OCI-LY3 (cell line): Measurements from ENCODE around the gene NUP93.

Experiments
- H2AFZ ChIP-seq: fragments of 200-600, 300-600 bp; shearing (Covaris generic); 2 replicates; pipeline ENCODE4 v1.6.0; 2014; ENCODE audit warnings: antibody characterized with exemption, low read depth, low read length
- H3K27ac ChIP-seq: fragments of 200-600, 300-600 bp; sonication (generic); 2 replicates; pipeline ENCODE4 v1.5.1; 2014; ENCODE audit warnings: mild to moderate bottlenecking, low read length, moderate library complexity, mixed read lengths
- H3K27me3 ChIP-seq: fragments of 200-600, 300-600 bp; sonication (generic); 2 replicates; pipeline ENCODE4 v1.6.1; 2014; ENCODE audit warnings: low read depth, low read length, mixed read lengths
- H3K36me3 ChIP-seq: fragments of 200-600, 300-600 bp; sonication (generic); replicated peaks from 2 replicates; pipeline ENCODE3; 2014; ENCODE audit warnings: low read depth, low read length, mixed read lengths
- H3K4me1 ChIP-seq: fragments of 300-600, 200-600 bp; sonication (generic); 2 replicates; pipeline ENCODE4 v1.6.1; 2014; ENCODE audit warnings: low read length, mixed read lengths
- H3K4me2 ChIP-seq: fragments of 200-600, 300-600 bp; sonication (generic); 2 replicates; pipeline ENCODE4 v1.6.1; 2014; ENCODE audit warnings: low read length, mixed read lengths
- H3K4me3 ChIP-seq: fragments of 300-600, 200-600 bp; sonication (generic); 2 replicates; pipeline ENCODE4 v1.5.1; 2014; ENCODE audit warnings: antibody characterized with exemption, mild to moderate bottlenecking, low read length, moderate library complexity
- H3K79me2 ChIP-seq: fragments of 300-600, 200-600 bp; shearing (Covaris generic); 2 replicates; pipeline ENCODE4 v1.6.1; 2014; ENCODE audit warnings: mild to moderate bottlenecking, low read length, mixed read lengths
- H3K9ac ChIP-seq: fragments of 300-600, 200-600 bp; shearing (Covaris generic); 2 replicates; pipeline ENCODE4 v1.6.0; 2014; ENCODE audit warnings: mild to moderate bottlenecking, low read length, moderate library complexity
- H3K9me3 ChIP-seq: fragments of 200-600, 300-600 bp; shearing (Covaris generic); 2 replicates; pipeline ENCODE4 v1.6.1; 2014; ENCODE audit warnings: low read length, mixed read lengths; ENCODE audit not compliant: insufficient read depth
- H4K20me1 ChIP-seq: fragments of 200-600, 300-600 bp; sonication (generic); 2 replicates; pipeline ENCODE4 v1.6.1; 2016; ENCODE audit warnings: low read length, mixed read lengths; ENCODE audit not compliant: insufficient read depth
- CTCF ChIP-seq: fragments of 200-600, 300-600 bp; sonication (generic); IDR thresholded peaks from 2 replicates; pipeline ENCODE4 v1.5.1; 2014; ENCODE audit warnings: antibody characterized with exemption, low read length, low read depth
- EZH2phosphoT487 ChIP-seq: fragments of 200-600 bp; shearing (Covaris generic); IDR thresholded peaks from 2 replicates; pipeline ENCODE4 v1.6.1; 2018; ENCODE audit warnings: antibody characterized with exemption, mixed run types, low read depth

Gene NUP93

GRCh38 chr16:56726283-56726682, 3.6 kb upstream of the NUP93 start:
- Histone ChIP-seq H3K36me3 (no peaks in the 10 kb centered on the region), H3K9ac (no peak overlapping the region)
- TF ChIP-seq CTCF (no peak), EZH2phosphoT487 (no peak)

DNA sequence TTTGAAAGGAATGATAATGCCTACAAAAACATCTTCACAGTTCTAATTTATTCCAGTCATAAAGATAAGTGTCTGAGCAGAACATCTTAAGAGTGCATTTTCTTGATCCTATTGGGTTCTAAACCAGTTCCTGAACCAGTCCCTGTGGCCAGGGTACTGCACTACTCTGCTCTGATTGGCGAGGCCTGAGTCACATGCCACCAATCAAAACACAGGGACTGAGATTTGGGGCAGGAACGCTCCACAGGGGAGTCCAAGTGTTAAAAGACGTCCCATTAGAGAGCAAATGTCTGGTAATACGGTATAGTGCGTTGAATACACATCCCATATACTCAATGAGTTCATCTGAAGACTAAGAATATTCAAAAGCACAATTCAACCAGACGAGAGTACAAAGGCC, 3.0 kb upstream of the NUP93 start:
- Histone ChIP-seq H3K9ac (no peak overlapping the region), H4K20me1 (peaks cover 4% of the 10 kb centered on the region), H2AFZ (no peak overlapping the region), H3K36me3 (no peaks in the 10 kb centered on the region), H3K4me2 (no peak overlapping the region), H3K4me1 (peaks cover 13% of the 10 kb centered on the region), H3K27me3 (peaks cover 8% of the 10 kb centered on the region; the same call in 1 of the 2 replicates), H3K27ac (no peak overlapping the region), H3K9me3 (no peaks in the 10 kb centered on the region), H3K79me2 (peaks cover 20% of the 10 kb centered on the region), H3K4me3 (no peak overlapping the region)
- TF ChIP-seq EZH2phosphoT487 (no peak), CTCF (no peak)

More at GRCh38 chr16:56726283-56726682, 3.6 kb upstream of the NUP93 start:
- Histone ChIP-seq H3K4me1 (peaks cover 7% of the 10 kb centered on the region), H3K79me2 (peaks cover 13% of the 10 kb centered on the region), H2AFZ (no peak overlapping the region), H4K20me1 (no peaks in the 10 kb centered on the region), H3K9me3 (no peaks in the 10 kb centered on the region), H3K27ac (no peak overlapping the region), H3K4me2 (no peak overlapping the region), H3K4me3 (no peak overlapping the region), H3K27me3 (peaks cover 8% of the 10 kb centered on the region; the same call in 1 of the 2 replicates)

DNA sequence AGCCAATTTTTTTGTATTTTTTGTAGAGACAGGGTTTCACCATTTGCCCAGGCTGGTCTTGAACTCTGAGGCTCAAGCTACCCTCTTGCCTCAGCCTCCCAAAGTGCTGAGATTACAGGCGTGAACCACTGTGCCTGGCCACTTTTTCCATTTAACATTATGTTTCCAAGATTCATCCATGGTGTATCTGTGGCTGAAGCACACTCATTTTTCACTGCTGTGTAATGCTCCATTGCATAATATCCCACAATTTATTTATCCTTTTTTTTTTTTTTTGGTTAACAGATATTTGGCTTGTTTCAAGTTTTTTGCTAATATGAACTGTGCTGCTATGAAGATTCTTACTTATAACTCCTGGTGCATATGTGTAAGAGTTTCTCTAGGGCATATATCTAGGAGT, 1.9 kb upstream of the NUP93 start:
- Histone ChIP-seq H4K20me1 (peaks cover 13% of the 10 kb centered on the region), H3K27ac (no peak overlapping the region), H3K79me2 (peaks cover 31% of the 10 kb centered on the region), H3K4me3 (no peak overlapping the region), H3K9ac (no peak overlapping the region), H3K27me3 (no peaks in the 10 kb centered on the region), H3K36me3 (no peaks in the 10 kb centered on the region), H3K4me1 (peaks cover 24% of the 10 kb centered on the region), H3K4me2 (no peak overlapping the region), H2AFZ (no peak overlapping the region), H3K9me3 (no peaks in the 10 kb centered on the region)
- no peak for TF ChIP-seq CTCF
- no peak for TF ChIP-seq EZH2phosphoT487

DNA sequence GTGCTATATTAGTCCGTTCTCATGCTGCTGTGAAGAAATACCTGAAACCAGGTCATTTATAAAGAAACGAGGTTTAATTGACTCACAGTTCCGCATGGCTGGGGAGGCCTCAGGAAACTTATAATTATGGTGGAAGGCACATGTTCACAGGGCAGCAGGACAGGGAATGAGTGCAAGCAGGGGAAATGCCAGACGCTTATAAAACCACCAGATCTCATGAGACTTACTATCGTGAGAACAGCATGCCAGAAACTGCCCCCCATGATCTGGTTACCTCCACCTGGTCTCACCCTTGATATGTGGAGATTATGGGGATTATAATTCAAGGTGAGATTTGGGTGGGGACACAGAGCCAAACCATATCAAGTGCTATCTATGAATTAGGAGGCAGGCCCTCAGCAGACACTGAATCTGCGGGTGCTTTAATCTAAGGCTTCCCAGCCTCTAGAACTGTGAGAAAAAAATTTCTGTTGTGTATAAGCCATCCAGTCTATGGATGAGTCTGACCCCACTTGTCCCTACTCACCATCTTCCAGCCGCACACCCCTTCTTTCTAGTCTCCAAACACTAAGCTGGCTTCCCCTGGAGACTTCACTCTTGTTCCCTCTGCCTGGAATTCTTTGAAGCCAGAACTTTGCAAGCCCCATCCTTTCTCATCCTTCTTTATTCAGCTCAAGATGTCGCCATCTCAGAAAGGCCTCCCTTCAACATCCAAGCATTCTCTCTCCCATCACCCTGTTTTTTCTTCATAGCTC, 772 bp upstream of the NUP93 start:
- Histone ChIP-seq H3K79me2 (peaks cover 42% of the 10 kb centered on the region), H2AFZ (peak overlapping the region; percentile 96), H3K27ac (no peak overlapping the region), H3K4me2 (peak overlapping the region; percentile 80), H3K4me3 (peak overlapping the region; percentile 91), H4K20me1 (peaks cover 22% of the 10 kb centered on the region), H3K9ac (peak overlapping the region; percentile 64), H3K4me1 (peaks cover 35% of the 10 kb centered on the region), H3K27me3 (no peaks in the 10 kb centered on the region), H3K36me3 (peaks cover 4% of the 10 kb centered on the region), H3K9me3 (no peaks in the 10 kb centered on the region)
- TF ChIP-seq EZH2phosphoT487 (no peak), CTCF (no peak)
